A673 (cell line): ENCODE results near the gene PTPN22. TPM values are rescaled to one million over a fixed set of nuclear protein-coding genes. Genes with fewer than 3 reads are reported as not detected.

Experiments used
- BruUV-seq: library from RNA; stranded (reverse); fragments of 400-500 nt; replicated peaks from 2 replicates; lab custom pipeline; 2021; lab: Mats Ljungman, UMichigan
- CTCF ChIA-PET: fragments of 300-600 bp; sonication (Branson Sonifier 250); formaldehyde crosslinking; loops from one replicate; lab custom pipeline; 2022; ENCODE audit warnings: antibody characterized with exemption; lab: Charles Lee
- POLR2A ChIA-PET: fragments of 300-600 bp; sonication (Branson Sonifier 250); formaldehyde crosslinking; loops from one replicate; lab custom pipeline; 2022; ENCODE audit warnings: antibody characterized with exemption; ENCODE audit not compliant: low non-redundant PET; lab: Charles Lee
- DNase-seq: peaks from one replicate; pipeline ENCODE4 v3.0.0-alpha.2; 2015; ENCODE audit warnings: low spot score
- H3K27ac ChIP-seq: fragments of 200-600 bp; sonication (generic); 2 replicates; pipeline ENCODE4 v1.5.1; 2016; ENCODE audit warnings: mixed run types, low read depth, mild to moderate bottlenecking, mixed read lengths, antibody characterized with exemption, low read length; ENCODE audit not compliant: poor library complexity, severe bottlenecking
- H3K27me3 ChIP-seq: fragments of 200-600 bp; sonication (generic); replicated peaks from 2 replicates; pipeline ENCODE4 v1.6.1; 2017; ENCODE audit warnings: mixed run types, low read depth, mild to moderate bottlenecking, mixed read lengths, antibody characterized with exemption, low read length; ENCODE audit not compliant: insufficient read depth, poor library complexity
- H3K36me3 ChIP-seq: fragments of 200-600 bp; sonication (generic); 2 replicates; pipeline ENCODE4 v1.6.1; 2016; ENCODE audit warnings: mixed run types, mild to moderate bottlenecking, mixed read lengths, antibody characterized with exemption, low read length; ENCODE audit not compliant: insufficient read depth, poor library complexity, severe bottlenecking
- H3K4me1 ChIP-seq: fragments of 200-600 bp; sonication (generic); 2 replicates; pipeline ENCODE4 v1.6.1; 2017; ENCODE audit warnings: mixed run types, mild to moderate bottlenecking, mixed read lengths, antibody characterized with exemption, low read length; ENCODE audit not compliant: insufficient read depth, poor library complexity, severe bottlenecking
- H3K4me3 ChIP-seq: fragments of 200-600 bp; sonication (generic); 2 replicates; pipeline ENCODE4 v1.5.1; 2016; ENCODE audit warnings: low read depth, mixed run types, mild to moderate bottlenecking, mixed read lengths, low read length; ENCODE audit not compliant: poor library complexity, severe bottlenecking
- H3K9me3 ChIP-seq: fragments of 200-600 bp; sonication (generic); 2 replicates; pipeline ENCODE4 v1.6.1; 2016; ENCODE audit warnings: mixed run types, low read depth, mild to moderate bottlenecking, mixed read lengths, antibody characterized with exemption, low read length; ENCODE audit not compliant: poor library complexity, severe bottlenecking
- EZH2 ChIP-seq: fragments of 200-600 bp; sonication (generic); IDR thresholded peaks from 2 replicates; pipeline ENCODE4 v1.6.1; 2017; ENCODE audit warnings: borderline replicate concordance, low read depth, mild to moderate bottlenecking, mixed read lengths, antibody characterized with exemption, low read length; ENCODE audit not compliant: poor library complexity, severe bottlenecking
- intact Hi-C: fragments of 100-400 bp; cut with micrococcal nuclease; formaldehyde crosslinking; loops from one replicate; pipeline ENCODE4 v1.10.0; 2022; ENCODE audit not compliant: unreplicated experiment
- total RNA-seq: library from RNA; stranded (reverse); gene quantifications from 2 replicates; pipeline ENCODE4 v1.2.3, GENCODE V29; 2021
- TF ChIP-seq, protein P1 (sequence below): fragments of 300-800, 200-600 bp; sonication (generic); conservative IDR thresholded peaks from 2 replicates; pipeline ENCODE4 v1.5.1; 2017; ENCODE audit warnings: low read depth, mild to moderate bottlenecking, antibody characterized with exemption, low read length, moderate library complexity, mixed read lengths

The PTPN22 gene
- total RNA-seq, 1 experiment from 2014 or later: 0.26 TPM

GRCh38 chr1:113859478-113860175 lies 11.9 kb downstream of the PTPN22 start:
- H3K36me3 ChIP-seq: no peaks in the 10 kb centered on the region
- no peak for DNase-seq
- H3K9me3 ChIP-seq: no peaks in the 10 kb centered on the region
- intact Hi-C loops: no loop called here
- TF ChIP-seq, protein P1, sequence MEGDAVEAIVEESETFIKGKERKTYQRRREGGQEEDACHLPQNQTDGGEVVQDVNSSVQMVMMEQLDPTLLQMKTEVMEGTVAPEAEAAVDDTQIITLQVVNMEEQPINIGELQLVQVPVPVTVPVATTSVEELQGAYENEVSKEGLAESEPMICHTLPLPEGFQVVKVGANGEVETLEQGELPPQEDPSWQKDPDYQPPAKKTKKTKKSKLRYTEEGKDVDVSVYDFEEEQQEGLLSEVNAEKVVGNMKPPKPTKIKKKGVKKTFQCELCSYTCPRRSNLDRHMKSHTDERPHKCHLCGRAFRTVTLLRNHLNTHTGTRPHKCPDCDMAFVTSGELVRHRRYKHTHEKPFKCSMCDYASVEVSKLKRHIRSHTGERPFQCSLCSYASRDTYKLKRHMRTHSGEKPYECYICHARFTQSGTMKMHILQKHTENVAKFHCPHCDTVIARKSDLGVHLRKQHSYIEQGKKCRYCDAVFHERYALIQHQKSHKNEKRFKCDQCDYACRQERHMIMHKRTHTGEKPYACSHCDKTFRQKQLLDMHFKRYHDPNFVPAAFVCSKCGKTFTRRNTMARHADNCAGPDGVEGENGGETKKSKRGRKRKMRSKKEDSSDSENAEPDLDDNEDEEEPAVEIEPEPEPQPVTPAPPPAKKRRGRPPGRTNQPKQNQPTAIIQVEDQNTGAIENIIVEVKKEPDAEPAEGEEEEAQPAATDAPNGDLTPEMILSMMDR: no peak
- no peak for TF ChIP-seq EZH2
- no peaks in the 10 kb centered on the region for H3K27me3 ChIP-seq
- peaks cover 27% of the 10 kb centered on the region for H3K4me1 ChIP-seq
- H3K27ac ChIP-seq: peak overlapping the region; percentile 53
- H3K4me3 ChIP-seq: no peak overlapping the region
- ChIA-PET CTCF (no interaction called here), POLR2A (no interaction called here)
- no TSS peak for BruUV-seq

DNA sequence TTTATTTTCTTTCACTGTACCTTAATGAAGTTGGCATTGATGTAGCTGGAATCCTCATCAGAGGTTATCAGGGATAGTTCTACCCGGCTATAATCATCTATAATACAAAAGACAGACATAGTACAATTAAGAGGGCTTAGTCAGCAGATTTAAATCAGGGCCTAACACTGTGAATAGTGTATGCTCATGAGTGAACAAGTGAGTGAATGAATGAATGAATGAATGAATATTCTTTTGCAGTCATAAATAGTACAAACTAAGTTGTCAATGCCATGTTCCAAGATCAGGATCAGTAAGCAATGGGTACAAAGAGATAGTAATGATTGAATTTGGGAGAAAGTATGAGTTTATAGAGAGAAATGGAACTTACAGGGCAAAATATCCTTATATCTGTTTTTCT lies 12.5 kb downstream of the PTPN22 start:
- BruUV-seq: no TSS peak
- intact Hi-C loops: no loop called here
- no peak for DNase-seq
- Histone ChIP-seq H3K9me3 (no peaks in the 10 kb centered on the region), H3K27me3 (no peaks in the 10 kb centered on the region), H3K36me3 (no peaks in the 10 kb centered on the region), H3K4me1 (peaks cover 27% of the 10 kb centered on the region), H3K4me3 (no peak overlapping the region), H3K27ac (peak overlapping the region; percentile 53)
- ChIA-PET CTCF (no interaction called here), POLR2A (no interaction called here)
- no peak for TF ChIP-seq EZH2
- TF ChIP-seq, protein P1: no peak

- ChIA-PET CTCF (no interaction called here), POLR2A (no interaction called here)
These were observed 13.1 kb downstream of the PTPN22 start for GRCh38 chr1:113858418-113858817.

More at GRCh38 chr1:113858418-113858817, 13.1 kb downstream of the PTPN22 start:
- Histone ChIP-seq H3K9me3 (no peaks in the 10 kb centered on the region), H3K4me3 (no peak overlapping the region), H3K27me3 (no peaks in the 10 kb centered on the region), H3K27ac (no peak overlapping the region), H3K36me3 (no peaks in the 10 kb centered on the region), H3K4me1 (peaks cover 27% of the 10 kb centered on the region)
- BruUV-seq: no TSS peak
- no peak for TF ChIP-seq EZH2
- TF ChIP-seq, protein P1: no peak
- intact Hi-C loops: no loop called here
- no peak for DNase-seq
